IMR-90 (cell line): ENCODE measurements around the gene OSBPL2. TPM values are rescaled to one million over a fixed set of nuclear protein-coding genes. Genes with fewer than 3 reads are reported as not detected.

Source experiments
- ATAC-seq: fragments of 200-7000 bp; cut with Tn5 transposase; 2 replicates; pipeline ENCODE4 v1.9.1; 2020; ENCODE audit warnings: low read depth, mild to moderate bottlenecking, moderate library complexity
- BruUV-seq: library from RNA; stranded (reverse); fragments of 400-500 nt; replicated peaks from 2 replicates; lab custom pipeline; 2021; lab: Mats Ljungman, UMichigan
- CTCF ChIA-PET: fragments of 300-600 bp; formaldehyde crosslinking; extraction: SDS; loops from one replicate; lab custom pipeline; 2021; ENCODE audit warnings: antibody characterized with exemption; lab: Yijun Ruan, JAX
- POLR2A ChIA-PET: fragments of 300-600 bp; sonication (Branson Sonifier 250); formaldehyde crosslinking; loops from one replicate; lab custom pipeline; 2022; ENCODE audit warnings: antibody characterized with exemption; ENCODE audit not compliant: unreplicated experiment; lab: Charles Lee
- DNase-seq: peaks from one replicate; pipeline ENCODE4 v3.0.0; 2013
- H2AFZ ChIP-seq: replicated peaks from 2 replicates; pipeline ENCODE3; 2013; ENCODE audit warnings: low read length, mild to moderate bottlenecking; ENCODE audit not compliant: poor library complexity
- H2AK5ac ChIP-seq: 2 replicates; pipeline ENCODE4 v1.6.1; 2013; ENCODE audit warnings: low read depth, low read length, inconsistent platforms
- H2AK9ac ChIP-seq: replicated peaks from 2 replicates; pipeline ENCODE3; 2013; ENCODE audit warnings: mild to moderate bottlenecking, low read depth, low read length, moderate library complexity; ENCODE audit not compliant: poor library complexity
- H2BK120ac ChIP-seq: 2 replicates; pipeline ENCODE4 v1.6.1; 2013; ENCODE audit warnings: low read depth, low read length, inconsistent platforms
- H2BK15ac ChIP-seq: 3 replicates; pipeline ENCODE4 v1.6.1; 2013; ENCODE audit warnings: low read depth, low read length, inconsistent platforms
- H2BK20ac ChIP-seq: 2 replicates; pipeline ENCODE4 v1.6.1; 2013; ENCODE audit warnings: low read depth, mild to moderate bottlenecking, inconsistent platforms, low read length, moderate library complexity
- H2BK5ac ChIP-seq: 2 replicates; pipeline ENCODE4 v1.6.1; 2013; ENCODE audit warnings: mild to moderate bottlenecking, low read depth, low read length, inconsistent platforms; ENCODE audit not compliant: poor library complexity, severe bottlenecking
- H3K14ac ChIP-seq: replicated peaks from 2 replicates; pipeline ENCODE4 v1.6.1; 2013; ENCODE audit warnings: low read depth, low read length, inconsistent platforms
- H3K18ac ChIP-seq: 2 replicates; pipeline ENCODE4 v1.6.1; 2013; ENCODE audit warnings: low read depth, low read length, control low read depth
- H3K23ac ChIP-seq: 2 replicates; pipeline ENCODE4 v1.6.1; 2013; ENCODE audit warnings: low read depth, low read length, inconsistent platforms
- H3K27ac ChIP-seq: 2 replicates; pipeline ENCODE4 v1.5.1; 2013; ENCODE audit warnings: mild to moderate bottlenecking, control low read depth, low read length; ENCODE audit not compliant: insufficient read depth
- H3K27me3 ChIP-seq: 2 replicates; pipeline ENCODE4 v1.6.1; 2013; ENCODE audit warnings: low read length; ENCODE audit not compliant: control insufficient read depth, insufficient read depth
- H3K36me3 ChIP-seq: 2 replicates; pipeline ENCODE4 v1.6.1; 2013; ENCODE audit warnings: low read length, mixed read lengths; ENCODE audit not compliant: control insufficient read depth, insufficient read depth
- H3K4ac ChIP-seq: 2 replicates; pipeline ENCODE4 v1.6.1; 2013; ENCODE audit warnings: low read depth, low read length, inconsistent platforms
- H3K4me1 ChIP-seq: 2 replicates; pipeline ENCODE4 v1.6.1; 2013; ENCODE audit warnings: low read length, mixed read lengths; ENCODE audit not compliant: control insufficient read depth, insufficient read depth
- H3K4me2 ChIP-seq: 2 replicates; pipeline ENCODE4 v1.6.1; 2013; ENCODE audit warnings: low read depth, mild to moderate bottlenecking, control low read depth, low read length, moderate library complexity
- H3K4me3 ChIP-seq: 2 replicates; pipeline ENCODE4 v1.5.1; 2013; ENCODE audit warnings: low read depth, mild to moderate bottlenecking, control low read depth, low read length, moderate library complexity; ENCODE audit not compliant: insufficient read depth
- H3K56ac ChIP-seq: 2 replicates; pipeline ENCODE4 v1.6.1; 2013; ENCODE audit warnings: low read length, inconsistent platforms; ENCODE audit not compliant: insufficient read depth; ENCODE audit errors: extremely low read depth
- H3K79me1 ChIP-seq, 2 experiments: 2 replicates each; pipeline ENCODE4 v1.6.1; 2013; ENCODE audit warnings: low read length in 2 of 2, inconsistent platforms in 1 of 2, low read depth in 1 of 2
- H3K9ac ChIP-seq: 2 replicates; pipeline ENCODE4 v1.6.1; 2013; ENCODE audit warnings: low read depth, low read length, control low read depth
- H3K9me1 ChIP-seq: 2 replicates; pipeline ENCODE4 v1.6.1; 2013; ENCODE audit warnings: low read length, inconsistent platforms; ENCODE audit not compliant: insufficient read depth
- H3K9me3 ChIP-seq: 2 replicates; pipeline ENCODE4 v1.6.1; 2013; ENCODE audit warnings: low read length; ENCODE audit not compliant: control insufficient read depth, insufficient read depth
- H4K20me1 ChIP-seq: 2 replicates; pipeline ENCODE4 v1.6.1; 2013; ENCODE audit warnings: low read length, inconsistent platforms; ENCODE audit not compliant: insufficient read depth
- H4K5ac ChIP-seq: 2 replicates; pipeline ENCODE4 v1.6.1; 2013; ENCODE audit warnings: mild to moderate bottlenecking, low read depth, low read length, control low read depth
- H4K8ac ChIP-seq, 2 experiments: 2 replicates each; pipeline ENCODE4 v1.6.1; 2013; ENCODE audit warnings: low read depth in 2 of 2, low read length in 2 of 2, control low read depth in 1 of 2, inconsistent platforms in 1 of 2
- H4K91ac ChIP-seq: 2 replicates; pipeline ENCODE4 v1.6.1; 2013; ENCODE audit warnings: low read depth, low read length, inconsistent platforms; ENCODE audit not compliant: insufficient read depth
- BHLHE40 ChIP-seq: fragments of 150-350 bp; IDR thresholded peaks from 2 replicates; pipeline ENCODE4 v1.6.1; 2016; ENCODE audit warnings: mild to moderate bottlenecking, low read depth, low read length
- CHD1 ChIP-seq: IDR thresholded peaks from 2 replicates; pipeline ENCODE4 v1.6.1; 2012; ENCODE audit warnings: low read depth, low read length, improper control_type of control experiment
- FOS ChIP-seq: fragments of 150-350 bp; IDR thresholded peaks from 2 replicates; pipeline ENCODE4 v1.6.1; 2016; ENCODE audit warnings: low read depth, low read length
- MAFK ChIP-seq: IDR thresholded peaks from 2 replicates; pipeline ENCODE4 v1.6.1; 2012; ENCODE audit warnings: low read depth, low read length, improper control_type of control experiment
- MAZ ChIP-seq: IDR thresholded peaks from 2 replicates; pipeline ENCODE4 v1.6.1; 2012; ENCODE audit warnings: low read depth, mild to moderate bottlenecking, low read length, improper control_type of control experiment, moderate library complexity, borderline replicate concordance
- POLR2A ChIP-seq: IDR thresholded peaks from 2 replicates; pipeline ENCODE4 v1.6.1; 2012; ENCODE audit warnings: mild to moderate bottlenecking, low read depth, low read length
- RFX5 ChIP-seq: IDR thresholded peaks from 2 replicates; pipeline ENCODE4 v1.8.0; 2012; ENCODE audit warnings: low read depth, mild to moderate bottlenecking, low read length, moderate library complexity
- SMC3 ChIP-seq: fragments of 150-350 bp; IDR thresholded peaks from 2 replicates; pipeline ENCODE4 v1.6.1; 2016; ENCODE audit warnings: low read depth, mild to moderate bottlenecking, antibody characterized with exemption, low read length, moderate library complexity
- WGBS, 2 experiments: methylation state at CpG; one replicate each; pipeline versions ENCODE4 v1.1.5 to v1.1.7; 2013; ENCODE audit warnings: missing lambda C conversion rate in 2 of 2; ENCODE audit not compliant: insufficient read length in 1 of 2; ENCODE audit errors: extremely low coverage in 2 of 2; 5-methylcytosine and 5-hydroxymethylcytosine counted together
- dilution Hi-C: fragments of 300-500 bp; cut with HindIII; formaldehyde crosslinking; loops from one replicate; pipeline ENCODE4 v1.14.3; 2018; ENCODE audit warnings: low sequenced_read_pairs; ENCODE audit not compliant: unreplicated experiment
- in situ Hi-C: fragments of 300-500 bp; cut with MboI; formaldehyde crosslinking; loops from 3 replicates; pipeline ENCODE4 v1.14.3; 2019; ENCODE audit warnings: low sequenced_read_pairs, inconsistent platforms, mixed read lengths
- intact Hi-C: fragments of 100-400 bp; cut with micrococcal nuclease; formaldehyde crosslinking; loops from 2 replicates; pipeline ENCODE4 v1.10.0; 2022
- polyA plus RNA-seq, 3 experiments: library from polyadenylated mRNA; depleted of rRNA; stranded (reverse); fragments of >200 nt; gene quantifications; 2 replicates each; pipeline ENCODE4 v1.2.3, GENCODE V29; 2012; ENCODE audit warnings: low replicate concordance in 1 of 3
- total RNA-seq: library from RNA; depleted of rRNA; stranded (reverse); fragments of >200 nt; gene quantifications from 2 replicates; pipeline ENCODE4 v1.2.3, GENCODE V29; 2012
- TF ChIP-seq, protein P1 (sequence below): conservative IDR thresholded peaks from 2 replicates; pipeline ENCODE4 v1.5.1; 2012; ENCODE audit warnings: mild to moderate bottlenecking, low read depth, low read length, improper control_type of control experiment

Gene OSBPL2
- total and polyA plus RNA-seq, 2 of the 4 experiments (the other 2 are of a cell fraction), result 19.3 to 27.6 TPM

DNA sequence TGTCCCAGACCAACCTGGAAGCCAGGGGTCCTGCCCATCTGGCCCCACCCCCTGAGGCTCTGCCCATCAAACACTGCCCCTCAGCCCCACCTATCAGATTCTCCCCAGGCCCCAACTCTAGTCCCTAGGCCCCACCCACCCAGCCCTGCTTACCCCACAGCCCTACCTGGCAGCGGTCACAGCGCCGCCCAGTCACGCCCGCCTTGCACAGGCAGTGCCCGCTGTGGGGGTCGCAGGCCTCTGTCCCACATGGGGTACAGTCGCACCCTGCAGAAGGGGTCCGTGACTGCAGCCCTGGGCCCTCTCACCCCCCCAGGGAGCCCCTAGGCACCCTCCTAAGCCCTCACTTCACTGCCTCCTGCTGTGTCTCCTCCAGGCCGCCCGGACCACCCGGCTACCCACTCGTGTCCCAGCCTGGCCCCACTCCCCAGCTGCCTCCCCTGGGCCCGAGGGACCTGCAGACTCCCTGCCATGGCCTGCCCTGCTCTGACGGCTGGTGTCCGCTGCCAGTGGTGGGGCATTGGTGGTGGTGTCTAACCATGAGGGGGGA lies 84.2 kb downstream of the OSBPL2 start:
- Histone ChIP-seq H2AK5ac (no peak overlapping the region), H3K9me3 (no peaks in the 10 kb centered on the region), H3K9me1 (no peaks in the 10 kb centered on the region), H2BK120ac (no peak overlapping the region), H4K8ac (no peak overlapping the region), H3K27me3 (no peaks in the 10 kb centered on the region), H3K9ac (no peak overlapping the region), H2AFZ (no peak overlapping the region), H3K4me1 (no peaks in the 10 kb centered on the region), H4K20me1 (no peaks in the 10 kb centered on the region), H2BK5ac (no peak overlapping the region), H3K14ac (no peak overlapping the region), H4K5ac (no peak overlapping the region), H3K27ac (no peak overlapping the region), H3K4me2 (no peak overlapping the region), H3K56ac (no peak overlapping the region), H3K36me3 (peaks cover 43% of the 10 kb centered on the region), H2BK20ac (no peak overlapping the region), H2BK15ac (no peak overlapping the region), H3K4me3 (no peak overlapping the region), H4K91ac (no peak overlapping the region), H2AK9ac (no peak overlapping the region), H3K79me1 (no peaks in the 10 kb centered on the region), H3K23ac (no peak overlapping the region), H3K18ac (no peak overlapping the region), H3K4ac (no peak overlapping the region)
- dilution Hi-C loops (no loop called here), in situ Hi-C loops (no loop called here), intact Hi-C loops (no loop called here)
- TF ChIP-seq MAFK (no peak), FOS (no peak), CHD1 (no peak), MAZ (no peak), POLR2A (no peak), BHLHE40 (no peak), SMC3 (no peak), RFX5 (no peak)
- TF ChIP-seq, protein P1, sequence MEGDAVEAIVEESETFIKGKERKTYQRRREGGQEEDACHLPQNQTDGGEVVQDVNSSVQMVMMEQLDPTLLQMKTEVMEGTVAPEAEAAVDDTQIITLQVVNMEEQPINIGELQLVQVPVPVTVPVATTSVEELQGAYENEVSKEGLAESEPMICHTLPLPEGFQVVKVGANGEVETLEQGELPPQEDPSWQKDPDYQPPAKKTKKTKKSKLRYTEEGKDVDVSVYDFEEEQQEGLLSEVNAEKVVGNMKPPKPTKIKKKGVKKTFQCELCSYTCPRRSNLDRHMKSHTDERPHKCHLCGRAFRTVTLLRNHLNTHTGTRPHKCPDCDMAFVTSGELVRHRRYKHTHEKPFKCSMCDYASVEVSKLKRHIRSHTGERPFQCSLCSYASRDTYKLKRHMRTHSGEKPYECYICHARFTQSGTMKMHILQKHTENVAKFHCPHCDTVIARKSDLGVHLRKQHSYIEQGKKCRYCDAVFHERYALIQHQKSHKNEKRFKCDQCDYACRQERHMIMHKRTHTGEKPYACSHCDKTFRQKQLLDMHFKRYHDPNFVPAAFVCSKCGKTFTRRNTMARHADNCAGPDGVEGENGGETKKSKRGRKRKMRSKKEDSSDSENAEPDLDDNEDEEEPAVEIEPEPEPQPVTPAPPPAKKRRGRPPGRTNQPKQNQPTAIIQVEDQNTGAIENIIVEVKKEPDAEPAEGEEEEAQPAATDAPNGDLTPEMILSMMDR, result no peak
- CTCF ChIA-PET, result no interaction called here
- POLR2A ChIA-PET, result no interaction called here
- WGBS, 2 experiments, result no CpG with 5 or more reads among the region's 16 CpGs
- BruUV-seq, result no TSS peak
- ATAC-seq (no peak), DNase-seq (no peak)
